Neutrophil (primary cell): ENCODE results near the gene NOL9.

ENCODE experiments used
- H3K27ac ChIP-seq: fragments of 200-600 bp; sonication (generic); 2 replicates; pipeline ENCODE4 v1.5.1; 2016; ENCODE audit warnings: mild to moderate bottlenecking, moderate library complexity
- H3K27me3 ChIP-seq: fragments of 200-600 bp; sonication (generic); 2 replicates; pipeline ENCODE4 v1.6.0; 2016; ENCODE audit warnings: mild to moderate bottlenecking
- H3K36me3 ChIP-seq: fragments of 200-600 bp; sonication (generic); 2 replicates; pipeline ENCODE4 v1.5.1; 2017
- H3K4me1 ChIP-seq, 2 experiments: fragments of 200-600 bp in 1 of 2; sonication (generic) in 1 of 2; 1 replicate in 1 of 2; 2 replicates in 1 of 2; pipeline versions ENCODE4 v1.5.1 to v1.6.1; 2013 to 2016; ENCODE audit warnings: low read depth in 1 of 2, low read length in 1 of 2, mild to moderate bottlenecking in 1 of 2, moderate library complexity in 1 of 2; ENCODE audit not compliant: control insufficient read depth in 1 of 2, insufficient read depth in 1 of 2
- H3K4me3 ChIP-seq, 2 experiments: fragments of 200-600 bp in 1 of 2; sonication (generic) in 1 of 2; 1 replicate in 1 of 2; 2 replicates in 1 of 2; pipeline ENCODE4 v1.5.1; 2013 to 2016; ENCODE audit warnings: low read depth in 1 of 2, low read length in 1 of 2, mild to moderate bottlenecking in 1 of 2, moderate library complexity in 1 of 2
- H3K9me3 ChIP-seq: fragments of 200-600 bp; sonication (generic); 2 replicates; pipeline ENCODE4 v1.5.1; 2016
- TF ChIP-seq, protein P1 (sequence below): fragments of 200-600 bp; sonication (generic); IDR thresholded peaks from 2 replicates; pipeline ENCODE4 v1.5.1; 2016; ENCODE audit warnings: antibody characterized with exemption

Gene NOL9

GRCh38 chr1:6505367-6506209 lies 48.7 kb downstream of the NOL9 start:
- no peak overlapping the region for H3K4me3 ChIP-seq
- H3K27ac ChIP-seq: no peak overlapping the region
- no peaks in the 10 kb centered on the region for H3K9me3 ChIP-seq
- H3K36me3 ChIP-seq: no peaks in the 10 kb centered on the region
- H3K27me3 ChIP-seq: peaks cover 22% of the 10 kb centered on the region
- TF ChIP-seq, protein P1, sequence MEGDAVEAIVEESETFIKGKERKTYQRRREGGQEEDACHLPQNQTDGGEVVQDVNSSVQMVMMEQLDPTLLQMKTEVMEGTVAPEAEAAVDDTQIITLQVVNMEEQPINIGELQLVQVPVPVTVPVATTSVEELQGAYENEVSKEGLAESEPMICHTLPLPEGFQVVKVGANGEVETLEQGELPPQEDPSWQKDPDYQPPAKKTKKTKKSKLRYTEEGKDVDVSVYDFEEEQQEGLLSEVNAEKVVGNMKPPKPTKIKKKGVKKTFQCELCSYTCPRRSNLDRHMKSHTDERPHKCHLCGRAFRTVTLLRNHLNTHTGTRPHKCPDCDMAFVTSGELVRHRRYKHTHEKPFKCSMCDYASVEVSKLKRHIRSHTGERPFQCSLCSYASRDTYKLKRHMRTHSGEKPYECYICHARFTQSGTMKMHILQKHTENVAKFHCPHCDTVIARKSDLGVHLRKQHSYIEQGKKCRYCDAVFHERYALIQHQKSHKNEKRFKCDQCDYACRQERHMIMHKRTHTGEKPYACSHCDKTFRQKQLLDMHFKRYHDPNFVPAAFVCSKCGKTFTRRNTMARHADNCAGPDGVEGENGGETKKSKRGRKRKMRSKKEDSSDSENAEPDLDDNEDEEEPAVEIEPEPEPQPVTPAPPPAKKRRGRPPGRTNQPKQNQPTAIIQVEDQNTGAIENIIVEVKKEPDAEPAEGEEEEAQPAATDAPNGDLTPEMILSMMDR: no peak
- no peaks in the 10 kb centered on the region for H3K4me1 ChIP-seq

DNA sequence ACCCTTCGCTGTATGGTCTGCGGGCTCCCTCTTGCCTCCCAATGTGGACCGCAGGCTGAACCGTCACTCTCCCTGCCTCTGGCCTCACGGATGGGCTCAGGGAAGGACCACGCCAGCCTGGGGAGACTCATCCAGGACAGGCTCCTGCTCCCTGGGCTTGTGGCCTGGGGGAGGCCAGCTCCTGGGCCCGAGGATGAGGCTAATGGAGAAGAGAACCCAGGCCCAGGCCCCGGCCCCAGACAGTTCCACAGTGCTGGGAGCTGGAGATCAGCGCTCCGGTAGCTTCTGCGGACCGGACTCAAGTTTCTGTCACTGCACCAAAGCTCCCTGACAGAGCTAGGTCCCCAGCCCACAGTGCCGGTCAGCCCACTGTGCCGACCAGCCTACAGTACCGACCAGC lies 49.4 kb downstream of the NOL9 start:
- TF ChIP-seq, protein P1: no peak
- Histone ChIP-seq H3K27ac (no peak overlapping the region), H3K9me3 (no peaks in the 10 kb centered on the region), H3K27me3 (peaks cover 29% of the 10 kb centered on the region), H3K36me3 (no peaks in the 10 kb centered on the region), H3K4me1 (no peaks in the 10 kb centered on the region), H3K4me3 (no peak overlapping the region)

- H3K4me3 ChIP-seq: no peak overlapping the region
- H3K27ac ChIP-seq: no peak overlapping the region
- TF ChIP-seq, protein P1: no peak
- no peaks in the 10 kb centered on the region for H3K36me3 ChIP-seq
- H3K27me3 ChIP-seq: peaks cover 30% of the 10 kb centered on the region
- no peaks in the 10 kb centered on the region for H3K4me1 ChIP-seq
- H3K9me3 ChIP-seq: no peaks in the 10 kb centered on the region
These were observed 50.3 kb downstream of the NOL9 start for GRCh38 chr1:6503884-6504602.

GRCh38 chr1:6502000-6502891 lies 52.1 kb downstream of the NOL9 start:
- no peak overlapping the region for H3K4me3 ChIP-seq
- H3K36me3 ChIP-seq: no peaks in the 10 kb centered on the region
- no peaks in the 10 kb centered on the region for H3K4me1 ChIP-seq
- no peak overlapping the region for H3K27ac ChIP-seq
- no peaks in the 10 kb centered on the region for H3K9me3 ChIP-seq
- TF ChIP-seq, protein P1: no peak
- peaks cover 48% of the 10 kb centered on the region for H3K27me3 ChIP-seq

- H3K36me3 ChIP-seq: no peaks in the 10 kb centered on the region
- no peaks in the 10 kb centered on the region for H3K9me3 ChIP-seq
- TF ChIP-seq, protein P1: no peak
- H3K4me3 ChIP-seq: no peak overlapping the region
- no peaks in the 10 kb centered on the region for H3K4me1 ChIP-seq
- H3K27ac ChIP-seq: no peak overlapping the region
- peaks cover 57% of the 10 kb centered on the region for H3K27me3 ChIP-seq
These were observed 53.0 kb downstream of the NOL9 start for GRCh38 chr1:6501279-6501813.
